Mesenchymal stem cell (in vitro differentiated cells and primary cell): ENCODE measurements around the gene CASS4.

Source experiments
- DNase-seq: peaks from one replicate; pipeline ENCODE4 v3.0.0-alpha.2; 2013
- H2AFZ ChIP-seq: one replicate; pipeline ENCODE4 v1.6.1; 2013; ENCODE audit warnings: low read depth, mild to moderate bottlenecking, control low read depth, inconsistent platforms, low read length, moderate library complexity
- H2AK5ac ChIP-seq: 2 replicates; pipeline ENCODE4 v1.6.1; 2013; ENCODE audit warnings: low read length, moderate library complexity, mild to moderate bottlenecking, inconsistent platforms; ENCODE audit not compliant: severe bottlenecking
- H2BK120ac ChIP-seq: one replicate; pipeline ENCODE4 v1.6.1; 2013; ENCODE audit warnings: low read depth, mild to moderate bottlenecking, inconsistent platforms, low read length, moderate library complexity
- H2BK12ac ChIP-seq, 2 experiments: one replicate each; pipeline ENCODE4 v1.6.1; 2013; ENCODE audit warnings: inconsistent platforms in 2 of 2, low read length in 2 of 2, mild to moderate bottlenecking in 2 of 2, moderate library complexity in 2 of 2, control low read depth in 1 of 2
- H2BK15ac ChIP-seq: one replicate; pipeline ENCODE4 v1.6.1; 2013; ENCODE audit warnings: mild to moderate bottlenecking, low read depth, inconsistent platforms; ENCODE audit not compliant: poor library complexity, severe bottlenecking
- H2BK5ac ChIP-seq: 2 replicates; pipeline ENCODE4 v1.6.1; 2013; ENCODE audit warnings: low read depth, mild to moderate bottlenecking, low read length, control low read depth, inconsistent platforms; ENCODE audit not compliant: poor library complexity, severe bottlenecking
- H3K14ac ChIP-seq, 2 experiments: one replicate each; pipeline ENCODE4 v1.6.1; 2013; ENCODE audit warnings: inconsistent platforms in 2 of 2, low read length in 2 of 2, control low read depth in 1 of 2, mild to moderate bottlenecking in 1 of 2, moderate library complexity in 1 of 2
- H3K18ac ChIP-seq, 2 experiments: one replicate each; pipeline ENCODE4 v1.6.1; 2013; ENCODE audit warnings: inconsistent platforms in 2 of 2, low read length in 2 of 2, control low read depth in 1 of 2, low read depth in 1 of 2, mild to moderate bottlenecking in 1 of 2
- H3K23ac ChIP-seq, 2 experiments: one replicate each; pipeline ENCODE4 v1.6.1; 2013; ENCODE audit warnings: inconsistent platforms in 2 of 2, low read length in 2 of 2, mild to moderate bottlenecking in 2 of 2, moderate library complexity in 2 of 2, control low read depth in 1 of 2
- H3K27ac ChIP-seq: 2 replicates; pipeline ENCODE4 v1.5.1; 2013; ENCODE audit warnings: mild to moderate bottlenecking, moderate library complexity, low read length, control low read depth, inconsistent platforms; ENCODE audit not compliant: poor library complexity, severe bottlenecking
- H3K27me3 ChIP-seq, 2 experiments: 2 replicates each; pipeline versions ENCODE4 v1.6.1 to v1.7.0; 2013; ENCODE audit warnings: low read length in 2 of 2, mild to moderate bottlenecking in 2 of 2, moderate library complexity in 2 of 2, control low read depth in 1 of 2, inconsistent platforms in 1 of 2; ENCODE audit not compliant: control insufficient read depth in 1 of 2, insufficient read depth in 1 of 2
- H3K36me3 ChIP-seq, 2 experiments: 2 replicates each; pipeline versions ENCODE4 v1.6.1 to v1.7.0; 2013; ENCODE audit warnings: low read length in 2 of 2, control low read depth in 1 of 2, inconsistent platforms in 1 of 2, low read depth in 1 of 2, mild to moderate bottlenecking in 1 of 2; ENCODE audit not compliant: insufficient read depth in 2 of 2, control insufficient read depth in 1 of 2
- H3K4ac ChIP-seq, 2 experiments: one replicate each; pipeline ENCODE4 v1.6.1; 2013; ENCODE audit warnings: inconsistent platforms in 2 of 2, low read length in 2 of 2, mild to moderate bottlenecking in 2 of 2, moderate library complexity in 2 of 2, control low read depth in 1 of 2, low read depth in 1 of 2
- H3K4me1 ChIP-seq: 2 replicates; pipeline ENCODE4 v1.6.1; 2013; ENCODE audit warnings: low read depth, low read length, control low read depth; ENCODE audit not compliant: control insufficient read depth, insufficient read depth
- H3K4me2 ChIP-seq: 2 replicates; pipeline ENCODE4 v1.6.1; 2013; ENCODE audit warnings: low read length, mild to moderate bottlenecking, inconsistent platforms; ENCODE audit not compliant: poor library complexity, severe bottlenecking
- H3K4me3 ChIP-seq, 2 experiments: 2 replicates each; pipeline versions ENCODE4 v1.5.1 to v1.7.0; 2013; ENCODE audit warnings: low read length in 2 of 2, mild to moderate bottlenecking in 2 of 2, control low read depth in 1 of 2, low read depth in 1 of 2; ENCODE audit not compliant: insufficient read depth in 1 of 2
- H3K79me1 ChIP-seq: replicated peaks from 2 replicates; pipeline ENCODE4 v1.6.1; 2013; ENCODE audit warnings: mild to moderate bottlenecking, control low read depth, low read length, inconsistent platforms; ENCODE audit not compliant: poor library complexity, severe bottlenecking
- H3K9ac ChIP-seq: 2 replicates; pipeline ENCODE4 v1.7.0; 2013; ENCODE audit warnings: mild to moderate bottlenecking, low read length, moderate library complexity
- H3K9me3 ChIP-seq: 2 replicates; pipeline ENCODE4 v1.7.0; 2013; ENCODE audit warnings: mild to moderate bottlenecking, low read length; ENCODE audit not compliant: control insufficient read depth
- H4K8ac ChIP-seq: one replicate; pipeline ENCODE4 v1.6.1; 2013; ENCODE audit warnings: inconsistent platforms, mild to moderate bottlenecking, low read length, moderate library complexity
- H4K91ac ChIP-seq: one replicate; pipeline ENCODE4 v1.6.1; 2013; ENCODE audit warnings: mild to moderate bottlenecking, low read length, inconsistent platforms
- WGBS: methylation state at CpG from one replicate; pipeline ENCODE4 v1.1.7; 2013; ENCODE audit warnings: mixed read lengths; 5-methylcytosine and 5-hydroxymethylcytosine counted together

CASS4 gene

GRCh38 chr20:56483970-56484369 is 71.9 kb downstream of the CASS4 start:
- H3K9ac ChIP-seq, result no peak overlapping the region
- H3K14ac ChIP-seq, result no peak overlapping the region
- H4K91ac ChIP-seq, result no peak overlapping the region
- no peak overlapping the region for H3K27ac ChIP-seq
- H3K4me3 ChIP-seq, result no peak overlapping the region
- H3K4ac ChIP-seq, result no peak overlapping the region
- no peak overlapping the region for H2BK12ac ChIP-seq
- WGBS, result 97% methylated on average over 6 of the region's 7 CpGs
- no peak for DNase-seq
- peaks cover 41 to 92% of the 10 kb centered on the region in 2 experiments for H3K36me3 ChIP-seq
- H2BK15ac ChIP-seq, result no peak overlapping the region
- no peaks in the 10 kb centered on the region for H3K9me3 ChIP-seq
- H2AK5ac ChIP-seq, result no peak overlapping the region
- no peak overlapping the region for H2AFZ ChIP-seq
- no peak overlapping the region for H3K4me2 ChIP-seq
- no peak overlapping the region for H2BK5ac ChIP-seq
- peaks cover 47% of the 10 kb centered on the region for H3K79me1 ChIP-seq
- H4K8ac ChIP-seq, result no peak overlapping the region
- no peaks in the 10 kb centered on the region for H3K27me3 ChIP-seq
- H3K18ac ChIP-seq, result no peak overlapping the region
- no peaks in the 10 kb centered on the region for H3K4me1 ChIP-seq
- no peak overlapping the region for H3K23ac ChIP-seq
- no peak overlapping the region for H2BK120ac ChIP-seq

- H3K4me3 ChIP-seq, result no peak overlapping the region
- H3K4me1 ChIP-seq, result no peaks in the 10 kb centered on the region
- no peak overlapping the region for H2BK5ac ChIP-seq
- WGBS, result 88% methylated on average over 11 of the region's 11 CpGs
- H2AK5ac ChIP-seq, result no peak overlapping the region
- no peaks in the 10 kb centered on the region for H3K27me3 ChIP-seq
- no peak for DNase-seq
- H3K79me1 ChIP-seq, result peaks cover 51% of the 10 kb centered on the region
- H2BK15ac ChIP-seq, result no peak overlapping the region
- H4K8ac ChIP-seq, result no peak overlapping the region
- no peak overlapping the region for H4K91ac ChIP-seq
- no peak overlapping the region for H2BK120ac ChIP-seq
- H3K36me3 ChIP-seq, result peaks cover 51 to 87% of the 10 kb centered on the region in 2 experiments
- no peak overlapping the region for H2AFZ ChIP-seq
- H3K18ac ChIP-seq, result no peak overlapping the region
- H2BK12ac ChIP-seq, result no peak overlapping the region
- no peaks in the 10 kb centered on the region for H3K9me3 ChIP-seq
- H3K27ac ChIP-seq, result no peak overlapping the region
- H3K14ac ChIP-seq, result no peak overlapping the region
- no peak overlapping the region for H3K4ac ChIP-seq
- H3K23ac ChIP-seq, result no peak overlapping the region
- H3K4me2 ChIP-seq, result no peak overlapping the region
- H3K9ac ChIP-seq, result no peak overlapping the region
Measured at GRCh38 chr20:56487216-56487615, 75.2 kb downstream of the CASS4 start.

GRCh38 chr20:56488566-56488965 is 76.5 kb downstream of the CASS4 start:
- Histone ChIP-seq H3K79me1 (peaks cover 54% of the 10 kb centered on the region), H3K36me3 (peaks cover 56 to 84% of the 10 kb centered on the region in 2 experiments), H2BK120ac (no peak overlapping the region)

GRCh38 chr20:56501116-56501515 is 89.1 kb downstream of the CASS4 start:
- peaks cover 5% of the 10 kb centered on the region for H3K9me3 ChIP-seq
- H3K36me3 ChIP-seq, result peaks cover 13 to 50% of the 10 kb centered on the region in 2 experiments
- DNase-seq, result no peak
- H3K4me2 ChIP-seq, result no peak overlapping the region
- no peak overlapping the region for H3K4me3 ChIP-seq
- peaks cover 25% of the 10 kb centered on the region for H3K79me1 ChIP-seq
- H2BK120ac ChIP-seq, result no peak overlapping the region
- no peak overlapping the region for H2BK12ac ChIP-seq
- H3K4ac ChIP-seq, result no peak overlapping the region
- H3K23ac ChIP-seq, result no peak overlapping the region
- 100% methylated on average over 1 of the region's 1 CpG for WGBS
- no peak overlapping the region for H4K8ac ChIP-seq
- no peak overlapping the region for H3K9ac ChIP-seq
- no peak overlapping the region for H2BK5ac ChIP-seq
- H2AK5ac ChIP-seq, result no peak overlapping the region
- H3K18ac ChIP-seq, result no peak overlapping the region
- H2BK15ac ChIP-seq, result no peak overlapping the region
- H3K4me1 ChIP-seq, result no peaks in the 10 kb centered on the region
- H3K27me3 ChIP-seq, result no peaks in the 10 kb centered on the region
- H2AFZ ChIP-seq, result no peak overlapping the region
- H3K27ac ChIP-seq, result no peak overlapping the region
- H4K91ac ChIP-seq, result no peak overlapping the region
- no peak overlapping the region for H3K14ac ChIP-seq

More at GRCh38 chr20:56488566-56488965, 76.5 kb downstream of the CASS4 start:
- H3K18ac ChIP-seq, result no peak overlapping the region
- no peaks in the 10 kb centered on the region for H3K9me3 ChIP-seq
- no peak overlapping the region for H3K9ac ChIP-seq
- H2BK12ac ChIP-seq, result no peak overlapping the region
- H4K8ac ChIP-seq, result no peak overlapping the region
- H3K4me3 ChIP-seq, result no peak overlapping the region
- no peak overlapping the region for H4K91ac ChIP-seq
- H3K27ac ChIP-seq, result no peak overlapping the region
- no peaks in the 10 kb centered on the region for H3K4me1 ChIP-seq
- no peak overlapping the region for H3K4me2 ChIP-seq
- H3K23ac ChIP-seq, result no peak overlapping the region
- H2AFZ ChIP-seq, result no peak overlapping the region
- no peak overlapping the region for H3K4ac ChIP-seq
- no peak for DNase-seq
- H3K14ac ChIP-seq, result no peak overlapping the region
- WGBS, result 94% methylated on average over 5 of the region's 5 CpGs
- H2AK5ac ChIP-seq, result no peak overlapping the region
- no peak overlapping the region for H2BK15ac ChIP-seq
- no peaks in the 10 kb centered on the region for H3K27me3 ChIP-seq
- H2BK5ac ChIP-seq, result no peak overlapping the region
